Measurements from ENCODE around the gene SMARCAL1. TPM values are rescaled to one million over a fixed set of nuclear protein-coding genes. Genes with fewer than 3 reads are reported as not detected.

Gene SMARCAL1
- total and polyA plus RNA-seq, 2 of the 13 experiments (the other 11 are each of a cell fraction or from before 2014, with no cell fraction given), result 12.7 to 21.3 TPM

DNA sequence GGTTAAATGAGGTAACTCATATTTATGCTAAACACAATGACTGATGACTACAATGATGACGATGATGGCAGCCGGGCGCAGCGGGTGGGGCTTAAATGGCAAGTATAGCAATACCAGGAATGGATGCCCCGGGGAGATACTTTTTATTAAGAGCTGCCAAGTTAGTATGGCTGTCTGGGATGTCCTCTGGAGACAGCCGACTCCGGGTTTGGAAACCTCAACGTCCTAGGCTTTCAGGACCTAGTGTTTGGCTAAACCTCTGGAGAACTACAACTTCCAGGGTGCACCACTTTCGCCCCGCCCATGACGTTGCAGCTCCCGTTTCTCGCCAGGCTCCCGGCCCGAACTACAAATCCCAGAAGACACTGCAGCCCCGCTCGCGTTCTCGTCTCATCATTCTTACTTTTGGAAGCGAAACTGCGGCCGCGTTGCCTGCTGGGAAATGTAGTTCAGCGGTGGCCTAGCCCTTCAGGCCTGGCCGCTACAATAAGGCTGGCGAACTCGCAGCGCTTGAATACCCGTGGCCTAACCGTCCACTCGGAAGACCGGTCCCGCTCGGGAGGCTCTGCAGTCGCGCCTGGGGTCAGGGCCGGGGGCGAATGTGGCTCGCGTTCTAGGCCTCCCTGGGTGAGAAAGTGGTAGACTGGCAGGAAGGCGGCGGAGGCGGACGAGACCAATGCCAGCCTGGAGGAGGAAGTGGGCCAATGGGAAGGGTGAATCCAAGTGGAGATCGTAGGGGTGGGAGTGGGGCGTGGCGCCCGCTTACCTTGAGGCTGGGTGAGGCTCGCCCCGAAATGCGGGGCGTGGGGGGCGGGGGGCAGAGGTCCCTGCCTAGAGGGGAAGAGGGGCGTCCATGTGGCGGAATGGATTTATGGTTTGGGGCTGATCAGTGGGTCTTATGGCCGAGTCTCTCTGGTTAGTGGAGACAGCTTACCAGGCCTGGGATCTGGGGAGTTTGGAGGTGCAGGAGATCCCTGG, at the start of gene SMARCAL1 (continued):
- TF ChIP-seq BATF2 (CRISPR knock-in tag; IDR thresholded peaks at IDR 0.05) (no peak), NFE2 (CRISPR knock-in tag; IDR thresholded peaks at IDR 0.05) (0 out of 2 replicates have a peak, but pooled peaks have one; percentile 8), TFE3 (CRISPR knock-in tag; IDR thresholded peaks at IDR 0.05) (peak; percentile 68), GATAD1 (CRISPR knock-in tag; IDR thresholded peaks at IDR 0.05) (peak; percentile 83), POLR2G (IDR thresholded peaks at IDR 0.05; ENCODE audit: low read depth, low read length) (peak; percentile 85), ZNF3 (CRISPR knock-in tag; IDR thresholded peaks at IDR 0.05) (peak; percentile 69; the same call in 1 of the 2 replicates), ZNF414 (CRISPR knock-in tag; IDR thresholded peaks at IDR 0.05) (no peak), PHF8 (CRISPR knock-in tag; IDR thresholded peaks at IDR 0.05) (peak; percentile 100), CEBPB (IDR thresholded peaks at IDR 0.05; ENCODE audit: borderline replicate concordance, low read depth, low read length) (peak; percentile 21; the same call in 1 of the 2 replicates), RBM22 (optimal IDR thresholded peaks at IDR 0.05; ENCODE audit: low read length) (no peak), AKAP8 (CRISPR knock-in tag; IDR thresholded peaks at IDR 0.05) (peak; percentile 65; the same call in 1 of the 2 replicates), ZMAT3 (CRISPR knock-in tag; conservative IDR thresholded peaks at IDR 0.05) (peak; percentile 77), ZGPAT (CRISPR knock-in tag; IDR thresholded peaks at IDR 0.05) (peak; percentile 96; the same call in 1 of the 2 replicates), ADNP (CRISPR knock-in tag; IDR thresholded peaks at IDR 0.05) (no peak), YY1 (IDR thresholded peaks at IDR 0.05; ENCODE audit: insufficient read depth, insufficient replicate concordance, low read depth, low read length) (peak; percentile 72), ZNF746 (CRISPR knock-in tag; IDR thresholded peaks at IDR 0.05) (peak; percentile 48; the same call in 1 of the 2 replicates), ZNF230 (CRISPR knock-in tag; IDR thresholded peaks at IDR 0.05) (no peak), CAMTA2 (CRISPR knock-in tag; IDR thresholded peaks at IDR 0.05; ENCODE audit: borderline replicate concordance) (peak; percentile 88; the same call in 1 of the 2 replicates), SUZ12 (IDR thresholded peaks at IDR 0.05; ENCODE audit: low read depth, low read length) (peak; percentile 99), ZNF891 (CRISPR knock-in tag; IDR thresholded peaks at IDR 0.05) (peak; percentile 100), HIVEP1 (CRISPR knock-in tag; IDR thresholded peaks at IDR 0.05) (peak; percentile 97)
- TF ChIP-seq, protein P1, sequence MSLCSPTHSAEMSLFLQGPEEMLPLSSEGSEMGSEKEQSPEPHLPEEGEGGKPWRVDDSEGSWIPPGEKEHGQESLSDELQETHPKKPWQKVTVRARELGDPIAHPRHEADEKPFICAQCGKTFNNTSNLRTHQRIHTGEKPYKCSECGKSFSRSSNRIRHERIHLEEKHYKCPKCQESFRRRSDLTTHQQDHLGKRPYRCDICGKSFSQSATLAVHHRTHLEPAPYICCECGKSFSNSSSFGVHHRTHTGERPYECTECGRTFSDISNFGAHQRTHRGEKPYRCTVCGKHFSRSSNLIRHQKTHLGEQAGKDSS (CRISPR knock-in tag; IDR thresholded peaks at IDR 0.05; ENCODE audit: borderline replicate concordance, low read depth), result no peak
- TF ChIP-seq, protein P2, sequence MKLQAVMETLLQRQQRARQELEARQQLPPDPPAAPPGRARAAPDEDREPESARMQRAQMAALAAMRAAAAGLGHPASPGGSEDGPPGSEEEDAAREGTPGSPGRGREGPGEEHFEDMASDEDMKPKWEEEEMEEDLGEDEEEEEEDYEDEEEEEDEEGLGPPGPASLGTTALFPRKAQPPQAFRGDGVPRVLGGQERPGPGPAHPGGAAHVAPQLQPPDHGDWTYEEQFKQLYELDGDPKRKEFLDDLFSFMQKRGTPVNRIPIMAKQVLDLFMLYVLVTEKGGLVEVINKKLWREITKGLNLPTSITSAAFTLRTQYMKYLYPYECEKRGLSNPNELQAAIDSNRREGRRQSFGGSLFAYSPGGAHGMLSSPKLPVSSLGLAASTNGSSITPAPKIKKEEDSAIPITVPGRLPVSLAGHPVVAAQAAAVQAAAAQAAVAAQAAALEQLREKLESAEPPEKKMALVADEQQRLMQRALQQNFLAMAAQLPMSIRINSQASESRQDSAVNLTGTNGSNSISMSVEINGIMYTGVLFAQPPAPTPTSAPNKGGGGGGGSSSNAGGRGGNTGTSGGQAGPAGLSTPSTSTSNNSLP (IDR thresholded peaks at IDR 0.05; ENCODE audit: low read depth, low read length), result no peak
